ENCODE results near the gene NUCB1.
"Not testable (repeated sequence)": the region's sequence is repeated elsewhere in the genome, so short reads cannot be mapped to it uniquely, and the experiment has no call there.

NUCB1 gene

DNA sequence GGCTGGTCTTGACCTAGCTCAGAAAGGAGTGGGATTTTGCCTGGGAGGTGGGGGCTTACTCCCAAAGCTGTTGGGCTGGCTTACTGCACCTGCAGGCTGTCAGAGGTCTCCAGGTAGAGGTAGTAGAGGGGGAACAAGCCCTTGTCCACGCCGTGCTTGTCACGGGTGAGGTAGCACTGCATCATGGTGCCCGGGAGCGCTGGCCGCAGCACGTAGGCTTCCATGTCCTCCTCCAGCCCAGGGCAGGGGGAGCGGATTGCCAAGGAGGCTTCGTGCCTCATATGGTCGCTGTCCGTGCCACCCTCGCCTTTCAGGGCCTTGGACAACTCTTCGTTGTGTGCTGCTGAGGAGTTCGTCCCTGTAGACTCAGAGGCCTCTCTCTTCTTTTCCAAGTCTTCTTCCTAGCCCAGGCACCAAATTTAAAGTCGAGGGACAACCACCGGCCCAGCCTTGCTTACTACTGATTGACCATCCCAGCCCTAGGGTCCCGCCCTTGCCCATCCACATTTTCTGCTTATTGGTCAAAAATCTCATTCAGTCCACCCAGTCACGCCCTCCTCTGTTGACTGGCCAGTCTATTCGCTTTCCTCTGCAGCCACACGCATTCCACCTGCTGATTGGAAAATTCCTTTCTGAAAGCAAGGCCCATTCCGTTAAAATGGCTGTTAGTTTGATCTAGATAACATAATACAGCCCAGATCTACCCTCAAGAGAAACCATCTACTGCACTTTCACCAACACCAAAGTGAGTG is 12.1 kb upstream of the NUCB1 start:
- H3K36me3 ChIP-seq (ENCODE audit: control insufficient read depth, insufficient read depth, low read length), result no peaks in the 10 kb centered on the region
- no peaks in the 10 kb centered on the region for H3K27me3 ChIP-seq (replicated peaks; ENCODE audit: control insufficient read depth, insufficient read depth, low read length, poor library complexity, severe bottlenecking)
- no peaks in the 10 kb centered on the region for H3K4me1 ChIP-seq (ENCODE audit: control insufficient read depth, insufficient read depth, low read length, poor library complexity, severe bottlenecking)
- DNase-seq, result no peak
- H3K9me3 ChIP-seq (ENCODE audit: control insufficient read depth, low read length), result no peaks in the 10 kb centered on the region
- no peak overlapping the region for H3K27ac ChIP-seq (ENCODE audit: insufficient read depth, low read length, poor library complexity, severe bottlenecking)
- no peak overlapping the region for H3K4me3 ChIP-seq (ENCODE audit: insufficient read depth, low read depth, low read length, poor library complexity, severe bottlenecking)

GRCh38 chr19:48889496-48889895 is 10.6 kb upstream of the NUCB1 start:
- not testable (repeated sequence) for H3K27ac ChIP-seq (ENCODE audit: insufficient read depth, low read length, poor library complexity, severe bottlenecking); H3K36me3 ChIP-seq (ENCODE audit: control insufficient read depth, insufficient read depth, low read length); H3K4me1 ChIP-seq (ENCODE audit: control insufficient read depth, insufficient read depth, low read length, poor library complexity, severe bottlenecking); H3K9me3 ChIP-seq (ENCODE audit: control insufficient read depth, low read length); H3K4me3 ChIP-seq (ENCODE audit: insufficient read depth, low read depth, low read length, poor library complexity, severe bottlenecking); DNase-seq; H3K27me3 ChIP-seq (replicated peaks; ENCODE audit: control insufficient read depth, insufficient read depth, low read length, poor library complexity, severe bottlenecking)

- no peak overlapping the region for H3K27ac ChIP-seq (ENCODE audit: insufficient read depth, low read length, poor library complexity, severe bottlenecking)
- no peaks in the 10 kb centered on the region for H3K4me1 ChIP-seq (ENCODE audit: control insufficient read depth, insufficient read depth, low read length, poor library complexity, severe bottlenecking)
- no peak overlapping the region for H3K4me3 ChIP-seq (ENCODE audit: insufficient read depth, low read depth, low read length, poor library complexity, severe bottlenecking)
Measured at GRCh38 chr19:48890551-48890950, 9.6 kb upstream of the NUCB1 start.

DNA sequence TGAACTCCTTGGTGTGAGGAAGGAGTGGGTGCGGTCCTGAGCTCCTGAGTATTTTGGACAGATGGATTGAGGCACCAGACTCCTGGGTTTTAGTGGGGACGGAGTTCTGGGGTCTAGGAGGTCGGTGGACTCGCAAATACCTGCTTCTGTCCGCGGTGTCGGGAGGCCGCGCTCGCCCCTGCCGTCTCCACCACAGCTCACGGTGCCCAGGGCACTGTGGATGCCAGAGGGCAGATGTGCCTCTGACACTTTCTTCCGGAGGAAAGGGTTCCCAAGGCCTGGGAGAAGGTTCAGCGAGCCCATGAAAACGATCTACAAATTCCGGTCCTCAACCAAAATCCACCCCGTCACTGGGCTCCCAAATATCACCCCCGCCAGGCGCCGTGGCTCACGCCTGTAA is 4.9 kb upstream of the NUCB1 start:
- no peak for DNase-seq
- Histone ChIP-seq H3K27me3 (replicated peaks; ENCODE audit: control insufficient read depth, insufficient read depth, low read length, poor library complexity, severe bottlenecking) (peaks cover 12% of the 10 kb centered on the region), H3K4me1 (ENCODE audit: control insufficient read depth, insufficient read depth, low read length, poor library complexity, severe bottlenecking) (no peaks in the 10 kb centered on the region), H3K9me3 (ENCODE audit: control insufficient read depth, low read length) (no peaks in the 10 kb centered on the region), H3K36me3 (ENCODE audit: control insufficient read depth, insufficient read depth, low read length) (no peaks in the 10 kb centered on the region), H3K27ac (ENCODE audit: insufficient read depth, low read length, poor library complexity, severe bottlenecking) (no peak overlapping the region), H3K4me3 (ENCODE audit: insufficient read depth, low read depth, low read length, poor library complexity, severe bottlenecking) (no peak overlapping the region)

More at GRCh38 chr19:48890551-48890950, 9.6 kb upstream of the NUCB1 start:
- Histone ChIP-seq H3K27me3 (replicated peaks; ENCODE audit: control insufficient read depth, insufficient read depth, low read length, poor library complexity, severe bottlenecking) (peaks cover 12% of the 10 kb centered on the region), H3K36me3 (ENCODE audit: control insufficient read depth, insufficient read depth, low read length) (no peaks in the 10 kb centered on the region), H3K9me3 (ENCODE audit: control insufficient read depth, low read length) (no peaks in the 10 kb centered on the region)
- DNase-seq, result no peak

GRCh38 chr19:48896191-48896720 is 3.9 kb upstream of the NUCB1 start:
- Histone ChIP-seq H3K27me3 (replicated peaks; ENCODE audit: control insufficient read depth, insufficient read depth, low read length, poor library complexity, severe bottlenecking) (peaks cover 12% of the 10 kb centered on the region), H3K9me3 (ENCODE audit: control insufficient read depth, low read length) (no peaks in the 10 kb centered on the region), H3K36me3 (ENCODE audit: control insufficient read depth, insufficient read depth, low read length) (no peaks in the 10 kb centered on the region), H3K4me1 (ENCODE audit: control insufficient read depth, insufficient read depth, low read length, poor library complexity, severe bottlenecking) (no peaks in the 10 kb centered on the region), H3K27ac (ENCODE audit: insufficient read depth, low read length, poor library complexity, severe bottlenecking) (no peak overlapping the region), H3K4me3 (ENCODE audit: insufficient read depth, low read depth, low read length, poor library complexity, severe bottlenecking) (peak overlapping the region; percentile 13)
- DNase-seq, result no peak

GRCh38 chr19:48897181-48897580 is 2.9 kb upstream of the NUCB1 start:
- H3K4me1 ChIP-seq (ENCODE audit: control insufficient read depth, insufficient read depth, low read length, poor library complexity, severe bottlenecking), result no peaks in the 10 kb centered on the region
- H3K27me3 ChIP-seq (replicated peaks; ENCODE audit: control insufficient read depth, insufficient read depth, low read length, poor library complexity, severe bottlenecking), result peaks cover 12% of the 10 kb centered on the region
- H3K9me3 ChIP-seq (ENCODE audit: control insufficient read depth, low read length), result no peaks in the 10 kb centered on the region
- DNase-seq, result no peak
- H3K36me3 ChIP-seq (ENCODE audit: control insufficient read depth, insufficient read depth, low read length), result no peaks in the 10 kb centered on the region
- no peak overlapping the region for H3K4me3 ChIP-seq (ENCODE audit: insufficient read depth, low read depth, low read length, poor library complexity, severe bottlenecking)
- no peak overlapping the region for H3K27ac ChIP-seq (ENCODE audit: insufficient read depth, low read length, poor library complexity, severe bottlenecking)

DNA sequence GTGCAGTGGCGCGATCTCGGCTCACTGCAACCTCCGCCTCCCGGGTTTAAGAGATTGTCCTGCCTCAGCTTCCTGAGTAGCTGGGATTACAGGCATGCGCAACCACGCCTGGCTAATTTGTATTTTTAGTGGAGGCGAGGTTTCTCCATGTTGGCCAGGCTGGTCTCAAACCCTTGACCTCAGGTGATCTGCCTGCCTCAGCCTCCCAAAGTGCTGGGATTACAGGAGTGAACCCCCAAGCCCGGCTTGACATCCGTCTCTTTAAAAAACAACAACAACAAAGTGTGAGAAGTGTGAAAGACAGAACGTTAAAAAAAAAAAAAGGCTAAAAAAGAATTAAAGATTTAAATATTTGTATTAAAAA is 744 bp upstream of the NUCB1 start:
- not testable (repeated sequence) for H3K9me3 ChIP-seq (ENCODE audit: control insufficient read depth, low read length); DNase-seq; H3K36me3 ChIP-seq (ENCODE audit: control insufficient read depth, insufficient read depth, low read length); H3K4me1 ChIP-seq (ENCODE audit: control insufficient read depth, insufficient read depth, low read length, poor library complexity, severe bottlenecking); H3K4me3 ChIP-seq (ENCODE audit: insufficient read depth, low read depth, low read length, poor library complexity, severe bottlenecking)
- H3K27me3 ChIP-seq (replicated peaks; ENCODE audit: control insufficient read depth, insufficient read depth, low read length, poor library complexity, severe bottlenecking), result peaks cover 11% of the 10 kb centered on the region
- H3K27ac ChIP-seq (ENCODE audit: insufficient read depth, low read length, poor library complexity, severe bottlenecking), result peak overlapping the region; percentile 83

GRCh38 chr19:48900477-48901406 is 630 bp downstream of the NUCB1 start:
- H3K9me3 ChIP-seq (ENCODE audit: control insufficient read depth, low read length), result no peaks in the 10 kb centered on the region
- H3K36me3 ChIP-seq (ENCODE audit: control insufficient read depth, insufficient read depth, low read length), result peaks cover 11% of the 10 kb centered on the region
- no peaks in the 10 kb centered on the region for H3K4me1 ChIP-seq (ENCODE audit: control insufficient read depth, insufficient read depth, low read length, poor library complexity, severe bottlenecking)
- H3K27me3 ChIP-seq (replicated peaks; ENCODE audit: control insufficient read depth, insufficient read depth, low read length, poor library complexity, severe bottlenecking), result no peaks in the 10 kb centered on the region
- DNase-seq, result no peak
- H3K4me3 ChIP-seq (ENCODE audit: insufficient read depth, low read depth, low read length, poor library complexity, severe bottlenecking), result peak overlapping the region; percentile 71
- peak overlapping the region; percentile 83 for H3K27ac ChIP-seq (ENCODE audit: insufficient read depth, low read length, poor library complexity, severe bottlenecking)

- not testable (repeated sequence) for H3K4me1 ChIP-seq (ENCODE audit: control insufficient read depth, insufficient read depth, low read length, poor library complexity, severe bottlenecking); H3K27me3 ChIP-seq (replicated peaks; ENCODE audit: control insufficient read depth, insufficient read depth, low read length, poor library complexity, severe bottlenecking); H3K4me3 ChIP-seq (ENCODE audit: insufficient read depth, low read depth, low read length, poor library complexity, severe bottlenecking); DNase-seq; H3K27ac ChIP-seq (ENCODE audit: insufficient read depth, low read length, poor library complexity, severe bottlenecking); H3K9me3 ChIP-seq (ENCODE audit: control insufficient read depth, low read length)
- peaks cover 12% of the 10 kb centered on the region for H3K36me3 ChIP-seq (ENCODE audit: control insufficient read depth, insufficient read depth, low read length)
Measured at GRCh38 chr19:48902291-48902690, 2.2 kb downstream of the NUCB1 start.

DNA sequence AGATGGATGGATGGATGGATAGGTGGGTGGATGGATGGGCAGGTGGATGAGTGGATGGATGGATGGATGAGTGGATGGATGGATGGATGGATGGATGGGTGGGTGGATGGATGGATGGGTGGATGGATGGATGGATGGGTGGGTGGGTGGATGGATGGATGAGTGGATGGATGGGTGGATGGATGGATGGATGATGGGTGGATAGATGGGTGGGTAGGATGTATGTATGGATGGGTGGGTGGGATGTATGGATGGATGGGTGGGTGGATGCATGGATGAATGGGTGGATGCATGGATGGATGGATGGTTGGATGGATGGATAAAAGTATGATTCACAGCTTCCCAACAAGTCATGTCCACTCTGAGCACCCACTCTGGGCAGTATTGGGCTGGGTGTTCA is 3.7 kb downstream of the NUCB1 start:
- H3K27me3 ChIP-seq (replicated peaks; ENCODE audit: control insufficient read depth, insufficient read depth, low read length, poor library complexity, severe bottlenecking); H3K4me3 ChIP-seq (ENCODE audit: insufficient read depth, low read depth, low read length, poor library complexity, severe bottlenecking); DNase-seq; H3K9me3 ChIP-seq (ENCODE audit: control insufficient read depth, low read length); H3K27ac ChIP-seq (ENCODE audit: insufficient read depth, low read length, poor library complexity, severe bottlenecking); H3K4me1 ChIP-seq (ENCODE audit: control insufficient read depth, insufficient read depth, low read length, poor library complexity, severe bottlenecking): not testable (repeated sequence)
- peaks cover 21% of the 10 kb centered on the region for H3K36me3 ChIP-seq (ENCODE audit: control insufficient read depth, insufficient read depth, low read length)

Measured in effector memory CD4-positive, alpha-beta T cell (primary cell).